Activated T-cell treated with anti-CD3 and anti-CD28 coated beads for 4 hours (primary cell): Measurements from ENCODE around the gene MLXIP.

Experiments used
- DNase-seq: peaks from one replicate; pipeline ENCODE4 v3.0.0-alpha.2; 2020

The MLXIP gene

GRCh38 chr12:122080149-122081082 lies 1.9 kb downstream of the MLXIP start:
- no peak for DNase-seq

- no peak for DNase-seq
Observed at GRCh38 chr12:122081083-122081696, 2.6 kb downstream of the MLXIP start.

GRCh38 chr12:122081697-122082221 lies 3.2 kb downstream of the MLXIP start:
- no peak for DNase-seq

- DNase-seq = no peak
Observed at GRCh38 chr12:122082621-122083356, 4.2 kb downstream of the MLXIP start.

- no peak for DNase-seq
Observed at GRCh38 chr12:122084857-122085405, 6.4 kb downstream of the MLXIP start.

GRCh38 chr12:122085591-122085990 lies 7.0 kb downstream of the MLXIP start:
- no peak for DNase-seq

GRCh38 chr12:122086116-122086515 lies 7.6 kb downstream of the MLXIP start:
- DNase-seq = no peak

- no peak for DNase-seq
Observed at GRCh38 chr12:122086641-122087285, 8.2 kb downstream of the MLXIP start.

GRCh38 chr12:122087431-122088178 lies 9.0 kb downstream of the MLXIP start:
- DNase-seq = no peak

GRCh38 chr12:122088179-122088810 lies 9.7 kb downstream of the MLXIP start:
- DNase-seq = no peak

GRCh38 chr12:122089077-122089476 lies 10.5 kb downstream of the MLXIP start:
- DNase-seq = no peak

GRCh38 chr12:122090759-122091515 lies 12.4 kb downstream of the MLXIP start:
- no peak for DNase-seq

GRCh38 chr12:122093098-122093883 lies 14.7 kb downstream of the MLXIP start:
- no peak for DNase-seq

GRCh38 chr12:122094137-122094734 lies 15.7 kb downstream of the MLXIP start:
- no peak for DNase-seq

GRCh38 chr12:122094735-122095631 lies 16.4 kb downstream of the MLXIP start:
- no peak for DNase-seq

GRCh38 chr12:122096014-122096413 lies 17.5 kb downstream of the MLXIP start:
- no peak for DNase-seq

- DNase-seq = no peak
Observed at GRCh38 chr12:122096591-122097149, 18.1 kb downstream of the MLXIP start.

- no peak for DNase-seq
Observed at GRCh38 chr12:122097584-122097926, 19.0 kb downstream of the MLXIP start.
